K562 (cell line): Measurements from ENCODE around the gene HAPSTR1. TPM values are rescaled to one million over a fixed set of nuclear protein-coding genes. Genes with fewer than 3 reads are reported as not detected.

Source experiments
- ATAC-seq: fragments of 200-7000 bp; cut with Tn5 transposase; 3 replicates; pipeline ENCODE4 v1.9.1; 2020; ENCODE audit warnings: moderate library complexity
- BruUV-seq: library from RNA; stranded (reverse); fragments of 400-500 nt; replicated peaks from 2 replicates; lab custom pipeline; 2021; lab: Mats Ljungman, UMichigan
- CTCF ChIA-PET: fragments of 300-600 bp; formaldehyde crosslinking; extraction: SDS; loops from one replicate; lab custom pipeline; 2021; ENCODE audit warnings: low intra/inter-chr PET ratio; lab: Yijun Ruan, JAX
- POLR2A ChIA-PET: fragments of 300-600, 350-650 bp; sonication (Branson Sonifier 250); formaldehyde crosslinking; extraction: SDS; loops from one replicate; lab custom pipeline; 2021; ENCODE audit warnings: antibody characterized with exemption, inconsistent platforms; lab: Yijun Ruan, JAX
- DNase-seq, 4 experiments: peaks; one replicate each; pipeline versions ENCODE4 v3.0.0 to v3.0.0-alpha.2; 2011 to 2018; ENCODE audit warnings: low spot score in 3 of 4, mixed read lengths in 3 of 4; ENCODE audit errors: extremely low read depth in 1 of 4
- FAIRE-seq: peaks from 2 replicates; lab custom pipeline; 2011; peaks lifted over from hg19 to GRCh38; lab: Jason Lieb, UNC
- H2AFZ ChIP-seq: 2 replicates; pipeline ENCODE4 v1.6.0; 2011; ENCODE audit warnings: low read depth, low read length, control low read depth, inconsistent platforms
- H3K27ac ChIP-seq: fragments of 200-600 bp; 3 replicates; pipeline ENCODE4 v1.8.0; 2011; ENCODE audit warnings: low read depth, mild to moderate bottlenecking, control low read depth, inconsistent platforms, low read length, moderate library complexity, mixed read lengths; ENCODE audit errors: extremely low read depth
- H3K27me3 ChIP-seq, 2 experiments: fragments of 300-600 bp in 1 of 2; 2 replicates in 1 of 2; 3 replicates in 1 of 2; pipeline versions ENCODE4 v1.6.0 to v1.8.0; 2011; ENCODE audit warnings: inconsistent platforms in 2 of 2, low read length in 2 of 2, mild to moderate bottlenecking in 1 of 2, mixed read lengths in 1 of 2, moderate library complexity in 1 of 2; ENCODE audit not compliant: control insufficient read depth in 2 of 2, insufficient read depth in 2 of 2
- H3K36me3 ChIP-seq: fragments of 300-600 bp; 3 replicates; pipeline ENCODE4 v1.8.0; 2011; ENCODE audit warnings: mild to moderate bottlenecking, low read length, inconsistent platforms; ENCODE audit not compliant: control insufficient read depth, insufficient read depth
- H3K4me1 ChIP-seq, 2 experiments: fragments of 200-600 bp in 1 of 2; replicated peaks in 1 of 2; 2 replicates in 1 of 2; 3 replicates in 1 of 2; pipeline versions ENCODE4 v1.5.1 to v1.8.0; 2011; ENCODE audit warnings: inconsistent platforms in 2 of 2, low read length in 2 of 2, mild to moderate bottlenecking in 1 of 2, mixed read lengths in 1 of 2, moderate library complexity in 1 of 2; ENCODE audit not compliant: control insufficient read depth in 2 of 2, insufficient read depth in 2 of 2
- H3K4me2 ChIP-seq: 2 replicates; pipeline ENCODE4 v1.6.1; 2011; ENCODE audit warnings: low read length, control low read depth, inconsistent platforms, mixed read lengths; ENCODE audit not compliant: insufficient read depth
- H3K4me3 ChIP-seq: fragments of 200-600 bp; sonication (generic), shearing (Covaris generic); 2 replicates; pipeline ENCODE4 v1.5.1; 2016; ENCODE audit warnings: control low read depth, inconsistent platforms
- H3K79me2 ChIP-seq: fragments of 200-600 bp; 3 replicates; pipeline ENCODE4 v1.8.0; 2011; ENCODE audit warnings: low read length, inconsistent platforms; ENCODE audit not compliant: control insufficient read depth, insufficient read depth
- H3K9ac ChIP-seq, 2 experiments: 2 replicates each; pipeline versions ENCODE4 v1.6.0 to v1.6.1; 2011; ENCODE audit warnings: low read depth in 2 of 2, low read length in 2 of 2, control low read depth in 1 of 2, inconsistent platforms in 1 of 2, mild to moderate bottlenecking in 1 of 2, mixed read lengths in 1 of 2; ENCODE audit not compliant: insufficient read depth in 1 of 2
- H3K9me1 ChIP-seq: one replicate; pipeline ENCODE4 v1.6.0; 2011; ENCODE audit warnings: inconsistent platforms, mild to moderate bottlenecking, low read length, moderate library complexity; ENCODE audit not compliant: control insufficient read depth, insufficient read depth
- H3K9me3 ChIP-seq: replicated peaks from 2 replicates; pipeline ENCODE4 v1.5.1; 2011; ENCODE audit warnings: low read depth, low read length, inconsistent platforms; ENCODE audit not compliant: control insufficient read depth, insufficient read depth
- H4K20me1 ChIP-seq: replicated peaks from 2 replicates; pipeline ENCODE4 v1.6.1; 2011; ENCODE audit warnings: low read length, inconsistent platforms, mixed read lengths; ENCODE audit not compliant: control insufficient read depth, insufficient read depth
- HEY1 ChIP-seq: fragments of 250-450 bp; sonication (Bioruptor Pico); IDR thresholded peaks from 2 replicates; pipeline ENCODE4 v1.5.0; 2020; ENCODE audit warnings: mild to moderate bottlenecking, moderate library complexity, borderline replicate concordance
- POLR2B ChIP-seq: fragments of 450-650 bp; IDR thresholded peaks from 2 replicates; pipeline ENCODE4 v1.6.1; 2018; ENCODE audit warnings: low read depth; ENCODE audit not compliant: partially characterized antibody
- POLR2G ChIP-seq: fragments of 200-400 bp; formaldehyde crosslinking; IDR thresholded peaks from 2 replicates; pipeline ENCODE4 v1.6.1; 2017; ENCODE audit warnings: low read depth, mild to moderate bottlenecking, antibody characterized with exemption, low read length, moderate library complexity
- SMARCC2 ChIP-seq: fragments of 450-650 bp; IDR thresholded peaks from 2 replicates; pipeline ENCODE4 v1.6.1; 2017; ENCODE audit warnings: antibody characterized with exemption, moderate library complexity, mild to moderate bottlenecking, low read depth
- WGBS: fragments of 100-300 bp; shearing (Covaris generic); methylation state at CpG from one replicate; pipeline ENCODE4 v1.1.6; 2016; ENCODE audit warnings: low coverage, mixed read lengths; ENCODE audit not compliant: insufficient coverage; ENCODE audit errors: missing lambda C conversion rate; 5-methylcytosine and 5-hydroxymethylcytosine counted together
- in situ Hi-C: fragments of 300-500 bp; cut with MboI; formaldehyde crosslinking; loops from 4 replicates; pipeline ENCODE4 v1.15.0; 2018; ENCODE audit warnings: inconsistent platforms, mixed read lengths
- intact Hi-C: fragments of 100-400 bp; cut with micrococcal nuclease; formaldehyde crosslinking; loops from 2 replicates; pipeline ENCODE4 v1.14.2; 2022
- polyA plus RNA-seq, 8 experiments: library from polyadenylated mRNA; depleted of rRNA in 4 of 8; stranded (reverse) in 5 of 8; unstranded in 3 of 8; fragments of >200 nt; fragmentation: Nextera tagmentation in 2 of 8; fragmentation: Illumina TruSeq in 1 of 8; extraction: Ambion mirVana in 2 of 8; extraction: Trizol in 1 of 8; gene quantifications; 2 replicates each; pipeline versions ENCODE4 v1.2.1 to v1.2.3, GENCODE V29; 2011 to 2014; ENCODE audit warnings: inconsistent platforms in 1 of 8, missing spikeins in 1 of 8
- total RNA-seq, 7 experiments: library from RNA; depleted of rRNA in 6 of 7; stranded (reverse); fragments of >200 nt in 6 of 7; fragmentation: Illumina TruSeq in 2 of 7; extraction: Trizol in 2 of 7; gene quantifications; 2 replicates each; pipeline versions ENCODE4 v1.2.1 to v1.2.3, GENCODE V29; 2011 to 2021; ENCODE audit warnings: low replicate concordance in 1 of 7
- TF ChIP-seq, protein P1 (sequence below): fragments of 250-450 bp; sonication (Bioruptor Pico); IDR thresholded peaks from 2 replicates; pipeline ENCODE4 v1.4.0; 2020; ENCODE audit warnings: borderline replicate concordance
- TF ChIP-seq, protein P2 (sequence below): sonication (generic); formaldehyde crosslinking; IDR thresholded peaks from 2 replicates; pipeline ENCODE4 v1.8.1; 2023; ENCODE audit warnings: mild to moderate bottlenecking, missing genetic modification reagents
- TF ChIP-seq, protein P3 (sequence below): fragments of 450-650 bp; formaldehyde crosslinking; conservative IDR thresholded peaks from 2 replicates; pipeline ENCODE4 v1.4.0; 2022; ENCODE audit warnings: mild to moderate bottlenecking, missing genetic modification characterization
- TF ChIP-seq, protein P4 (sequence below): fragments of 450-650 bp; IDR thresholded peaks from 2 replicates; pipeline ENCODE4 v1.7.0; 2016; ENCODE audit warnings: borderline replicate concordance
- TF ChIP-seq, protein P5 (sequence below): fragments of 250-450 bp; sonication (Bioruptor Pico); IDR thresholded peaks from 2 replicates; pipeline ENCODE4 v1.9.0; 2021; ENCODE audit warnings: mild to moderate bottlenecking, inconsistent platforms

The HAPSTR1 gene
- total and polyA plus RNA-seq, 9 of the 15 experiments (the other 6 are each of a cell fraction or from before 2014, with no cell fraction given): 10.8 to 67.9 (median 36.5) TPM

DNA sequence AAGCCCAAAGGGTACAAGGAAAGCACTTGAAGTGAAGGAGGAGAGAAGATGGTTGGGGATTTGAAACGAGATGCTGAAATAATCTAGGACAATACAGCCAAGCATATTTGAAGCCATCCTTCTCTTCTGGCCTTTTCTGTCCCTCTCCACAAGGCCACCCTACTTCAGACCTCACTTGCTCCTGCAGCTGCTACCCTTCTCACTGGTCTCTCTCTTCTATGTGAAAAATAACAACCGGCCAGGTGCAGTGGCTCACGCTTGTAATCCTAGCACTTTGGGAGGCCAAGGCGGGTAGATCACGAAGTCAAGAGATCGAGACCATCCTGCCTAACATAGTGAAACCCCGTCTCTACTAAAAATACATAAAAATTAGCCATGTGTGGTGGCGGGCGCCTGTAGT is 33.2 kb upstream of the HAPSTR1 start:
- TF ChIP-seq SMARCC2: no peak
- peak; percentile 11; the same call in 1 of the 2 replicates for TF ChIP-seq POLR2G
- TF ChIP-seq, protein P1, sequence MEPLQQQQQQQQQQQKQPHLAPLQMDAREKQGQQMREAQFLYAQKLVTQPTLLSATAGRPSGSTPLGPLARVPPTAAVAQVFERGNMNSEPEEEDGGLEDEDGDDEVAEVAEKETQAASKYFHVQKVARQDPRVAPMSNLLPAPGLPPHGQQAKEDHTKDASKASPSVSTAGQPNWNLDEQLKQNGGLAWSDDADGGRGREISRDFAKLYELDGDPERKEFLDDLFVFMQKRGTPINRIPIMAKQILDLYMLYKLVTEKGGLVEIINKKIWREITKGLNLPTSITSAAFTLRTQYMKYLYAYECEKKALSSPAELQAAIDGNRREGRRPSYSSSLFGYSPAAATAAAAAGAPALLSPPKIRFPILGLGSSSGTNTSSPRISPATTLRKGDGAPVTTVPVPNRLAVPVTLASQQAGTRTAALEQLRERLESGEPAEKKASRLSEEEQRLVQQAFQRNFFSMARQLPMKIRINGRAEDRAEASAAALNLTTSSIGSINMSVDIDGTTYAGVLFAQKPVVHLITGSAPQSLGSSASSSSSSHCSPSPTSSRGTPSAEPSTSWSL (CRISPR knock-in tag): no peak
- TF ChIP-seq, protein P2, sequence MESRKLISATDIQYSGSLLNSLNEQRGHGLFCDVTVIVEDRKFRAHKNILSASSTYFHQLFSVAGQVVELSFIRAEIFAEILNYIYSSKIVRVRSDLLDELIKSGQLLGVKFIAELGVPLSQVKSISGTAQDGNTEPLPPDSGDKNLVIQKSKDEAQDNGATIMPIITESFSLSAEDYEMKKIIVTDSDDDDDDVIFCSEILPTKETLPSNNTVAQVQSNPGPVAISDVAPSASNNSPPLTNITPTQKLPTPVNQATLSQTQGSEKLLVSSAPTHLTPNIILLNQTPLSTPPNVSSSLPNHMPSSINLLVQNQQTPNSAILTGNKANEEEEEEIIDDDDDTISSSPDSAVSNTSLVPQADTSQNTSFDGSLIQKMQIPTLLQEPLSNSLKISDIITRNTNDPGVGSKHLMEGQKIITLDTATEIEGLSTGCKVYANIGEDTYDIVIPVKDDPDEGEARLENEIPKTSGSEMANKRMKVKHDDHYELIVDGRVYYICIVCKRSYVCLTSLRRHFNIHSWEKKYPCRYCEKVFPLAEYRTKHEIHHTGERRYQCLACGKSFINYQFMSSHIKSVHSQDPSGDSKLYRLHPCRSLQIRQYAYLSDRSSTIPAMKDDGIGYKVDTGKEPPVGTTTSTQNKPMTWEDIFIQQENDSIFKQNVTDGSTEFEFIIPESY (CRISPR knock-in tag): 0 out of 2 replicates have a peak, but pooled peaks have one; percentile 38
- TF ChIP-seq, protein P3, sequence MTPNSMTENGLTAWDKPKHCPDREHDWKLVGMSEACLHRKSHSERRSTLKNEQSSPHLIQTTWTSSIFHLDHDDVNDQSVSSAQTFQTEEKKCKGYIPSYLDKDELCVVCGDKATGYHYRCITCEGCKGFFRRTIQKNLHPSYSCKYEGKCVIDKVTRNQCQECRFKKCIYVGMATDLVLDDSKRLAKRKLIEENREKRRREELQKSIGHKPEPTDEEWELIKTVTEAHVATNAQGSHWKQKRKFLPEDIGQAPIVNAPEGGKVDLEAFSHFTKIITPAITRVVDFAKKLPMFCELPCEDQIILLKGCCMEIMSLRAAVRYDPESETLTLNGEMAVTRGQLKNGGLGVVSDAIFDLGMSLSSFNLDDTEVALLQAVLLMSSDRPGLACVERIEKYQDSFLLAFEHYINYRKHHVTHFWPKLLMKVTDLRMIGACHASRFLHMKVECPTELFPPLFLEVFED (CRISPR knock-in tag): no peak
- TF ChIP-seq POLR2B: peak; percentile 26
- TF ChIP-seq, protein P4, sequence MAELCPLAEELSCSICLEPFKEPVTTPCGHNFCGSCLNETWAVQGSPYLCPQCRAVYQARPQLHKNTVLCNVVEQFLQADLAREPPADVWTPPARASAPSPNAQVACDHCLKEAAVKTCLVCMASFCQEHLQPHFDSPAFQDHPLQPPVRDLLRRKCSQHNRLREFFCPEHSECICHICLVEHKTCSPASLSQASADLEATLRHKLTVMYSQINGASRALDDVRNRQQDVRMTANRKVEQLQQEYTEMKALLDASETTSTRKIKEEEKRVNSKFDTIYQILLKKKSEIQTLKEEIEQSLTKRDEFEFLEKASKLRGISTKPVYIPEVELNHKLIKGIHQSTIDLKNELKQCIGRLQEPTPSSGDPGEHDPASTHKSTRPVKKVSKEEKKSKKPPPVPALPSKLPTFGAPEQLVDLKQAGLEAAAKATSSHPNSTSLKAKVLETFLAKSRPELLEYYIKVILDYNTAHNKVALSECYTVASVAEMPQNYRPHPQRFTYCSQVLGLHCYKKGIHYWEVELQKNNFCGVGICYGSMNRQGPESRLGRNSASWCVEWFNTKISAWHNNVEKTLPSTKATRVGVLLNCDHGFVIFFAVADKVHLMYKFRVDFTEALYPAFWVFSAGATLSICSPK: no peak
- TF ChIP-seq HEY1 (CRISPR knock-in tag): no peak
- TF ChIP-seq, protein P5, sequence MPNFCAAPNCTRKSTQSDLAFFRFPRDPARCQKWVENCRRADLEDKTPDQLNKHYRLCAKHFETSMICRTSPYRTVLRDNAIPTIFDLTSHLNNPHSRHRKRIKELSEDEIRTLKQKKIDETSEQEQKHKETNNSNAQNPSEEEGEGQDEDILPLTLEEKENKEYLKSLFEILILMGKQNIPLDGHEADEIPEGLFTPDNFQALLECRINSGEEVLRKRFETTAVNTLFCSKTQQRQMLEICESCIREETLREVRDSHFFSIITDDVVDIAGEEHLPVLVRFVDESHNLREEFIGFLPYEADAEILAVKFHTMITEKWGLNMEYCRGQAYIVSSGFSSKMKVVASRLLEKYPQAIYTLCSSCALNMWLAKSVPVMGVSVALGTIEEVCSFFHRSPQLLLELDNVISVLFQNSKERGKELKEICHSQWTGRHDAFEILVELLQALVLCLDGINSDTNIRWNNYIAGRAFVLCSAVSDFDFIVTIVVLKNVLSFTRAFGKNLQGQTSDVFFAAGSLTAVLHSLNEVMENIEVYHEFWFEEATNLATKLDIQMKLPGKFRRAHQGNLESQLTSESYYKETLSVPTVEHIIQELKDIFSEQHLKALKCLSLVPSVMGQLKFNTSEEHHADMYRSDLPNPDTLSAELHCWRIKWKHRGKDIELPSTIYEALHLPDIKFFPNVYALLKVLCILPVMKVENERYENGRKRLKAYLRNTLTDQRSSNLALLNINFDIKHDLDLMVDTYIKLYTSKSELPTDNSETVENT: no peak
- intact Hi-C loops: no loop called here
- 82% methylated on average over 7 of the region's 9 CpGs for WGBS
- H3K9ac ChIP-seq: no peak overlapping the region
- no peak for DNase-seq
- H3K27ac ChIP-seq: no peak overlapping the region
- H3K4me2 ChIP-seq: no peak overlapping the region
- H3K4me3 ChIP-seq: no peak overlapping the region
- in situ Hi-C loops: loop anchor here (10.0 kb wide), 1 partner anchor 1923 kb away; no protein-coding TSS in a partner anchor
- H3K27me3 ChIP-seq: no peaks in the 10 kb centered on the region
- H2AFZ ChIP-seq: no peak overlapping the region
- peaks cover 15% of the 10 kb centered on the region; the same call in 1 of the 3 replicates for H3K79me2 ChIP-seq
- peaks cover 0 to 2% of the 10 kb centered on the region in 2 experiments; a peak in 3 of 5 replicates for H3K4me1 ChIP-seq
- peaks cover 28% of the 10 kb centered on the region; the same call in 2 of the 3 replicates for H3K36me3 ChIP-seq
- FAIRE-seq: no peak
- POLR2A ChIA-PET: interaction anchor here (3.0 kb wide), 1 partner anchor 9 kb away, joined by 19 read pairs; no protein-coding TSS in a partner anchor
- BruUV-seq: no TSS peak
- CTCF ChIA-PET: no interaction called here
- H3K9me1 ChIP-seq: no peaks in the 10 kb centered on the region
- no peaks in the 10 kb centered on the region for H3K9me3 ChIP-seq
- no peaks in the 10 kb centered on the region for H4K20me1 ChIP-seq
- ATAC-seq: peak; percentile 27; the same call in 2 of the 3 replicates
